22Rv1 (cell line): ENCODE results near the gene RBM20.

Source experiments
- ZFX ChIP-seq: fragments of 450-650 bp; IDR thresholded peaks from 2 replicates; pipeline ENCODE4 v1.6.1; 2017; ENCODE audit warnings: antibody characterized with exemption, borderline replicate concordance
- TF ChIP-seq, protein P1 (sequence below): fragments of 450-650 bp; IDR thresholded peaks from 2 replicates; pipeline ENCODE4 v1.5.1; 2017; ENCODE audit warnings: mild to moderate bottlenecking

GRCh38 chr10:110636572-110636931 is 7.6 kb upstream of the RBM20 start:
- TF ChIP-seq, protein P1, sequence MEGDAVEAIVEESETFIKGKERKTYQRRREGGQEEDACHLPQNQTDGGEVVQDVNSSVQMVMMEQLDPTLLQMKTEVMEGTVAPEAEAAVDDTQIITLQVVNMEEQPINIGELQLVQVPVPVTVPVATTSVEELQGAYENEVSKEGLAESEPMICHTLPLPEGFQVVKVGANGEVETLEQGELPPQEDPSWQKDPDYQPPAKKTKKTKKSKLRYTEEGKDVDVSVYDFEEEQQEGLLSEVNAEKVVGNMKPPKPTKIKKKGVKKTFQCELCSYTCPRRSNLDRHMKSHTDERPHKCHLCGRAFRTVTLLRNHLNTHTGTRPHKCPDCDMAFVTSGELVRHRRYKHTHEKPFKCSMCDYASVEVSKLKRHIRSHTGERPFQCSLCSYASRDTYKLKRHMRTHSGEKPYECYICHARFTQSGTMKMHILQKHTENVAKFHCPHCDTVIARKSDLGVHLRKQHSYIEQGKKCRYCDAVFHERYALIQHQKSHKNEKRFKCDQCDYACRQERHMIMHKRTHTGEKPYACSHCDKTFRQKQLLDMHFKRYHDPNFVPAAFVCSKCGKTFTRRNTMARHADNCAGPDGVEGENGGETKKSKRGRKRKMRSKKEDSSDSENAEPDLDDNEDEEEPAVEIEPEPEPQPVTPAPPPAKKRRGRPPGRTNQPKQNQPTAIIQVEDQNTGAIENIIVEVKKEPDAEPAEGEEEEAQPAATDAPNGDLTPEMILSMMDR: no peak
- TF ChIP-seq ZFX: no peak
